Embryonic facial prominence (tissue), 1 donor: ENCODE measurements around the gene SH2D7.

Experiments
- DNase-seq: peaks from one replicate; pipeline ENCODE4 v3.0.0-alpha.2; 2016; ENCODE audit errors: extremely low spot score

SH2D7 gene

GRCh38 chr15:78079298-78080087 is 12.9 kb upstream of the SH2D7 start:
- no peak for DNase-seq

GRCh38 chr15:78080088-78080460 is 12.3 kb upstream of the SH2D7 start:
- DNase-seq, result no peak

GRCh38 chr15:78082106-78082742 is 10.1 kb upstream of the SH2D7 start:
- DNase-seq, result no peak

GRCh38 chr15:78082743-78083110 is 9.6 kb upstream of the SH2D7 start:
- DNase-seq, result no peak

GRCh38 chr15:78083186-78083585 is 9.2 kb upstream of the SH2D7 start:
- no peak for DNase-seq

- DNase-seq, result no peak
Measured at GRCh38 chr15:78083687-78084448, 8.5 kb upstream of the SH2D7 start.

- DNase-seq, result no peak
Measured at GRCh38 chr15:78084449-78084750, 8.0 kb upstream of the SH2D7 start.

GRCh38 chr15:78085928-78086327 is 6.4 kb upstream of the SH2D7 start:
- DNase-seq, result peak; percentile 57

- no peak for DNase-seq
Measured at GRCh38 chr15:78087951-78088772, 4.2 kb upstream of the SH2D7 start.

- DNase-seq, result no peak
Measured at GRCh38 chr15:78088773-78089080, 3.6 kb upstream of the SH2D7 start.

GRCh38 chr15:78090422-78091063 is 1.8 kb upstream of the SH2D7 start:
- DNase-seq, result no peak

GRCh38 chr15:78093242-78094020 is 1.1 kb downstream of the SH2D7 start:
- peak; percentile 52 for DNase-seq

GRCh38 chr15:78097667-78098066 is 5.3 kb downstream of the SH2D7 start:
- no peak for DNase-seq

- no peak for DNase-seq
Measured at GRCh38 chr15:78098131-78098755, 5.9 kb downstream of the SH2D7 start.

- no peak for DNase-seq
Measured at GRCh38 chr15:78100886-78101285, 8.5 kb downstream of the SH2D7 start.

- no peak for DNase-seq
Measured at GRCh38 chr15:78101423-78102105, 9.2 kb downstream of the SH2D7 start.

GRCh38 chr15:78102211-78102610 is 9.8 kb downstream of the SH2D7 start:
- DNase-seq, result no peak

- DNase-seq, result no peak
Measured at GRCh38 chr15:78102741-78103140, 10.4 kb downstream of the SH2D7 start.

- no peak for DNase-seq
Measured at GRCh38 chr15:78103406-78104118, 11.2 kb downstream of the SH2D7 start.
